Endothelial cell (in vitro differentiated cells): ENCODE results near the gene FASLG. TPM values are rescaled to one million over a fixed set of nuclear protein-coding genes. Genes with fewer than 3 reads are reported as not detected.

Experiments
- DNase-seq: peaks from one replicate; pipeline ENCODE4 v3.0.0; 2021; ENCODE audit warnings: low spot score
- H3K27ac Mint-ChIP-seq: one replicate; pipeline ENCODE4 v1.8.0; 2021; ENCODE audit warnings: mixed read lengths, inconsistent platforms; ENCODE audit not compliant: unreplicated experiment
- H3K27me3 Mint-ChIP-seq: one replicate; pipeline ENCODE4 v1.8.0; 2021; ENCODE audit warnings: mild to moderate bottlenecking, moderate library complexity, mixed read lengths, inconsistent platforms; ENCODE audit not compliant: unreplicated experiment
- H3K36me3 Mint-ChIP-seq: one replicate; pipeline ENCODE4 v1.8.0; 2021; ENCODE audit warnings: mild to moderate bottlenecking, low read depth, mixed read lengths, inconsistent platforms; ENCODE audit not compliant: unreplicated experiment
- H3K4me1 Mint-ChIP-seq: one replicate; pipeline ENCODE4 v1.8.0; 2021; ENCODE audit warnings: mild to moderate bottlenecking, mixed read lengths, inconsistent platforms; ENCODE audit not compliant: unreplicated experiment
- H3K4me3 Mint-ChIP-seq: one replicate; pipeline ENCODE4 v1.8.0; 2021; ENCODE audit warnings: mild to moderate bottlenecking, mixed read lengths, inconsistent platforms; ENCODE audit not compliant: unreplicated experiment
- H3K9me3 Mint-ChIP-seq: one replicate; pipeline ENCODE4 v1.8.0; 2021; ENCODE audit warnings: mixed read lengths, inconsistent platforms; ENCODE audit not compliant: unreplicated experiment
- CTCF ChIP-seq: fragments of 200-600 bp; sonication (generic); IDR thresholded peaks from one replicate; pipeline ENCODE4 v1.5.0; 2021; ENCODE audit warnings: antibody characterized with exemption; ENCODE audit not compliant: unreplicated experiment
- total RNA-seq: library from RNA; stranded (reverse); fragmentation: NEBNext Ultra II Directional; extraction: Animal tissue kit (Norgen Biotek cat#: 25700); gene quantifications from one replicate; pipeline ENCODE4 v1.2.1, GENCODE V29; 2021; ENCODE audit not compliant: unreplicated experiment

Gene FASLG
- total RNA-seq, 1 donor from 2014 or later, result not detected

- Mint-ChIP-seq H3K27ac (no peak overlapping the region), H3K36me3 (no peaks in the 10 kb centered on the region), H3K4me1 (peaks cover 7% of the 10 kb centered on the region), H3K27me3 (no peaks in the 10 kb centered on the region), H3K4me3 (no peak overlapping the region), H3K9me3 (no peaks in the 10 kb centered on the region)
- no peak for TF ChIP-seq CTCF
- DNase-seq, result no peak
Measured at GRCh38 chr1:172669011-172669410, 10.1 kb downstream of the FASLG start.

GRCh38 chr1:172670316-172670715, 11.4 kb downstream of the FASLG start:
- H3K4me1 Mint-ChIP-seq, result peaks cover 11% of the 10 kb centered on the region
- no peak overlapping the region for H3K4me3 Mint-ChIP-seq

GRCh38 chr1:172670791-172671190, 11.9 kb downstream of the FASLG start:
- H3K9me3 Mint-ChIP-seq, result no peaks in the 10 kb centered on the region
- no peak overlapping the region for H3K27ac Mint-ChIP-seq
- no peak for TF ChIP-seq CTCF
- DNase-seq, result no peak
- no peaks in the 10 kb centered on the region for H3K36me3 Mint-ChIP-seq
- H3K4me1 Mint-ChIP-seq, result peaks cover 11% of the 10 kb centered on the region
- no peak overlapping the region for H3K4me3 Mint-ChIP-seq
- H3K27me3 Mint-ChIP-seq, result no peaks in the 10 kb centered on the region

More at GRCh38 chr1:172670316-172670715, 11.4 kb downstream of the FASLG start:
- H3K9me3 Mint-ChIP-seq, result no peaks in the 10 kb centered on the region
- no peaks in the 10 kb centered on the region for H3K36me3 Mint-ChIP-seq
- H3K27ac Mint-ChIP-seq, result no peak overlapping the region
- no peaks in the 10 kb centered on the region for H3K27me3 Mint-ChIP-seq
- TF ChIP-seq CTCF, result no peak
- DNase-seq, result no peak

- no peak for DNase-seq
- H3K9me3 Mint-ChIP-seq, result no peaks in the 10 kb centered on the region
- no peaks in the 10 kb centered on the region for H3K36me3 Mint-ChIP-seq
- H3K4me1 Mint-ChIP-seq, result peaks cover 11% of the 10 kb centered on the region
- no peak overlapping the region for H3K27ac Mint-ChIP-seq
- H3K27me3 Mint-ChIP-seq, result no peaks in the 10 kb centered on the region
- no peak overlapping the region for H3K4me3 Mint-ChIP-seq
- TF ChIP-seq CTCF, result no peak
Measured at GRCh38 chr1:172671591-172671990, 12.7 kb downstream of the FASLG start.

GRCh38 chr1:172672720-172673119, 13.8 kb downstream of the FASLG start:
- TF ChIP-seq CTCF, result no peak
- Mint-ChIP-seq H3K4me3 (no peak overlapping the region), H3K4me1 (peaks cover 11% of the 10 kb centered on the region), H3K9me3 (no peaks in the 10 kb centered on the region), H3K36me3 (no peaks in the 10 kb centered on the region), H3K27me3 (peaks cover 1% of the 10 kb centered on the region), H3K27ac (no peak overlapping the region)
- DNase-seq, result no peak
